ENCODE measurements around the gene PNRC2.

- no peak for TF ChIP-seq RAD21 (IDR thresholded peaks at IDR 0.05)
- TF ChIP-seq, protein P1, sequence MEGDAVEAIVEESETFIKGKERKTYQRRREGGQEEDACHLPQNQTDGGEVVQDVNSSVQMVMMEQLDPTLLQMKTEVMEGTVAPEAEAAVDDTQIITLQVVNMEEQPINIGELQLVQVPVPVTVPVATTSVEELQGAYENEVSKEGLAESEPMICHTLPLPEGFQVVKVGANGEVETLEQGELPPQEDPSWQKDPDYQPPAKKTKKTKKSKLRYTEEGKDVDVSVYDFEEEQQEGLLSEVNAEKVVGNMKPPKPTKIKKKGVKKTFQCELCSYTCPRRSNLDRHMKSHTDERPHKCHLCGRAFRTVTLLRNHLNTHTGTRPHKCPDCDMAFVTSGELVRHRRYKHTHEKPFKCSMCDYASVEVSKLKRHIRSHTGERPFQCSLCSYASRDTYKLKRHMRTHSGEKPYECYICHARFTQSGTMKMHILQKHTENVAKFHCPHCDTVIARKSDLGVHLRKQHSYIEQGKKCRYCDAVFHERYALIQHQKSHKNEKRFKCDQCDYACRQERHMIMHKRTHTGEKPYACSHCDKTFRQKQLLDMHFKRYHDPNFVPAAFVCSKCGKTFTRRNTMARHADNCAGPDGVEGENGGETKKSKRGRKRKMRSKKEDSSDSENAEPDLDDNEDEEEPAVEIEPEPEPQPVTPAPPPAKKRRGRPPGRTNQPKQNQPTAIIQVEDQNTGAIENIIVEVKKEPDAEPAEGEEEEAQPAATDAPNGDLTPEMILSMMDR (IDR thresholded peaks at IDR 0.05; ENCODE audit: low read depth, low read length, missing input control), result no peak
- TF ChIP-seq, protein P2, sequence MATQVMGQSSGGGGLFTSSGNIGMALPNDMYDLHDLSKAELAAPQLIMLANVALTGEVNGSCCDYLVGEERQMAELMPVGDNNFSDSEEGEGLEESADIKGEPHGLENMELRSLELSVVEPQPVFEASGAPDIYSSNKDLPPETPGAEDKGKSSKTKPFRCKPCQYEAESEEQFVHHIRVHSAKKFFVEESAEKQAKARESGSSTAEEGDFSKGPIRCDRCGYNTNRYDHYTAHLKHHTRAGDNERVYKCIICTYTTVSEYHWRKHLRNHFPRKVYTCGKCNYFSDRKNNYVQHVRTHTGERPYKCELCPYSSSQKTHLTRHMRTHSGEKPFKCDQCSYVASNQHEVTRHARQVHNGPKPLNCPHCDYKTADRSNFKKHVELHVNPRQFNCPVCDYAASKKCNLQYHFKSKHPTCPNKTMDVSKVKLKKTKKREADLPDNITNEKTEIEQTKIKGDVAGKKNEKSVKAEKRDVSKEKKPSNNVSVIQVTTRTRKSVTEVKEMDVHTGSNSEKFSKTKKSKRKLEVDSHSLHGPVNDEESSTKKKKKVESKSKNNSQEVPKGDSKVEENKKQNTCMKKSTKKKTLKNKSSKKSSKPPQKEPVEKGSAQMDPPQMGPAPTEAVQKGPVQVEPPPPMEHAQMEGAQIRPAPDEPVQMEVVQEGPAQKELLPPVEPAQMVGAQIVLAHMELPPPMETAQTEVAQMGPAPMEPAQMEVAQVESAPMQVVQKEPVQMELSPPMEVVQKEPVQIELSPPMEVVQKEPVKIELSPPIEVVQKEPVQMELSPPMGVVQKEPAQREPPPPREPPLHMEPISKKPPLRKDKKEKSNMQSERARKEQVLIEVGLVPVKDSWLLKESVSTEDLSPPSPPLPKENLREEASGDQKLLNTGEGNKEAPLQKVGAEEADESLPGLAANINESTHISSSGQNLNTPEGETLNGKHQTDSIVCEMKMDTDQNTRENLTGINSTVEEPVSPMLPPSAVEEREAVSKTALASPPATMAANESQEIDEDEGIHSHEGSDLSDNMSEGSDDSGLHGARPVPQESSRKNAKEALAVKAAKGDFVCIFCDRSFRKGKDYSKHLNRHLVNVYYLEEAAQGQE (IDR thresholded peaks at IDR 0.05), result no peak
- TF ChIP-seq YY1 (IDR thresholded peaks at IDR 0.05), result no peak
- TF ChIP-seq ATF3 (IDR thresholded peaks at IDR 0.05), result no peak
- TF ChIP-seq TAF1 (conservative IDR thresholded peaks at IDR 0.05), result no peak
- TF ChIP-seq, protein P3, sequence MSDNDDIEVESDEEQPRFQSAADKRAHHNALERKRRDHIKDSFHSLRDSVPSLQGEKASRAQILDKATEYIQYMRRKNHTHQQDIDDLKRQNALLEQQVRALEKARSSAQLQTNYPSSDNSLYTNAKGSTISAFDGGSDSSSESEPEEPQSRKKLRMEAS (IDR thresholded peaks at IDR 0.05), result no peak
These were observed 43.8 kb downstream of the PNRC2 start for GRCh38 chr1:24003331-24003972.
